Head of caudate nucleus (tissue), 42 donors: ENCODE results near the gene CCDC85B.
"Not testable (repeated sequence)": the region's sequence is repeated elsewhere in the genome, so short reads cannot be mapped to it uniquely, and the experiment has no call there.

ENCODE experiments used
- DNase-seq, 42 donors: peaks; one replicate each; pipeline versions ENCODE4 v3.0.0 to v3.0.0-alpha.2; 2020 to 2021; ENCODE audit warnings: mixed read lengths in 7 of 42
- intact Hi-C: fragments of 100-400 bp; cut with DNase I; formaldehyde crosslinking; loops from one replicate; pipeline ENCODE4 v1.15.0; 2022

The CCDC85B gene

DNA sequence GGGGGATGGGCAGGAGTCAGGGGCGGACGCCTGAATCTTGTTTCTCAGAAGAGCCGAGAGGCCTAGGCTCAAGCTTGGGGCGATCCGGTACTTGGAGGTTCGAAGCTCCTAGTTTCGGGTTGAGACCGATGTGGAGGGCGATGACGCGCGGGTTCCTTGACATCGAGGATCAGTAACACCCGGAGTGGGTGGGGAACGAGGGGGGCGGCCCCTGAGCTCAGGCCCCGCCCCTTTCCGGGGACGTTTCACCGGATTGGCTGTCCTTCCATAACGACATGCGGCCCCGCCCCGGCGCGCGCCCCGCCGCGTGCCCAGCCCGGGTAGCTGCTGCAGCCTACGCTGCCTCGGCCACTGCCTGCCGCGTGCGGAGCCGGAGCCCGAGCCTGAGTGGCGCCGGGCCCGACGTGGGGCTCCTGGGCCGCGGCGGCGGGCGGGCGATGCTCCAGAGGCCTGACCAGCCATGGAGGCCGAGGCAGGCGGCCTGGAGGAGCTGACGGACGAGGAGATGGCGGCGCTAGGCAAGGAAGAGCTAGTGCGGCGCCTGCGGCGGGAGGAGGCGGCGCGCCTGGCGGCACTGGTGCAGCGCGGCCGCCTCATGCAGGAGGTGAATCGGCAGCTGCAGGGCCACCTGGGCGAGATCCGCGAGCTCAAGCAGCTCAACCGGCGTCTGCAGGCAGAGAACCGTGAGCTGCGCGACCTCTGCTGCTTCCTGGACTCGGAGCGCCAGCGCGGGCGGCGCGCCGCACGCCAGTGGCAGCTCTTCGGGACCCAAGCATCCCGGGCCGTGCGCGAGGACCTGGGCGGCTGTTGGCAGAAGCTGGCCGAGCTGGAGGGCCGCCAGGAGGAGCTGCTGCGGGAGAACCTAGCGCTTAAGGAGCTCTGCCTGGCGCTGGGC is at the start of gene CCDC85B:
Gene CCDC85B (plus strand): TSS at position 350 of the 895 bp plus-strand sequence. CDS start 111 bp downstream, at position 461.
- DNase-seq, result peak; percentile 98 to 100 (median 99)
- intact Hi-C loops, result loop anchor here (5.0 kb wide), 1 partner anchor 33 kb away; the partner anchor contains the start of gene CFL1

DNA sequence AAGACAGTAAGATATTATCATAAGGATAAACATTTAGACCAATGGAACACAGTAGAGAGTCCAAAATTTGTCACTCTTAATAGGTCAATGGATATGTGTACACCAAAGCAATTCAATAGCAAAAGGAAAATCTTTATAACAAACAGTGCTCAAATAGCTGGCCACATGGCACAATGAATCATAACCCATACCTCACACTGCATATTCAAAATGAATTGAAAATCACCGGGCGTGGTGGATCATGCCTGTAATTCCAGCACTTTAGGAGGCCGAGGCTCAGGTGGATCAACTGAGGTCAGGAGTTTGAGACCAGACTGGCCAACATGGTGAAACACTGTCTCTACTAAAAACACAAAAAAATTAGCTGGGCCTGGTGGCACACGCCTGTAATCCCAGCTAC is 48.3 kb upstream of the CCDC85B start:
- no peak for DNase-seq
- intact Hi-C loops, result no loop called here

- DNase-seq, result no peak
- intact Hi-C loops, result no loop called here
Observed at GRCh38 chr11:65843811-65844210, 46.7 kb upstream of the CCDC85B start.

- intact Hi-C loops, result no loop called here
- DNase-seq, result peak in 1 of 42 donors; percentile 7
Observed at GRCh38 chr11:65844231-65844872, 46.1 kb upstream of the CCDC85B start.

DNA sequence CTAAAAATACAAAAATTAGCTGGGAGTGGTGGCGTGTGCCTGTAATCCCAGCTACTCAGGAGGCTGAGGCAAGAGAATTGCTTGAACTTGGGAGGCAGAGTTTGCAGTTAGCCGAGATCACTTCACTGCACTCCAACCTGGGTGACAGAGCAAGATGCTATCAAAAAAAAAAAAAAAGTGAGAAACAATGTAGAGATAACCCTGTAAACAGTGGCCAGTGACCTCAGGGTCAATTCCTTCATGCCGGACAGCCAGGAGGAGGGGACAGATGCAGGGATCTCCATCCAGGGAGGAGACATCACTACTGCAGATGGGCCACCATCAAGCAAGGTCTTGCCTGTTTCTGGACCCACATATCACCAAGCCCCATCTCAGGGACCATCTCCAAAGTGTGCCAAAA is 42.7 kb upstream of the CCDC85B start:
- peak in 1 of 42 donors; percentile 14 for DNase-seq
- intact Hi-C loops, result no loop called here

DNA sequence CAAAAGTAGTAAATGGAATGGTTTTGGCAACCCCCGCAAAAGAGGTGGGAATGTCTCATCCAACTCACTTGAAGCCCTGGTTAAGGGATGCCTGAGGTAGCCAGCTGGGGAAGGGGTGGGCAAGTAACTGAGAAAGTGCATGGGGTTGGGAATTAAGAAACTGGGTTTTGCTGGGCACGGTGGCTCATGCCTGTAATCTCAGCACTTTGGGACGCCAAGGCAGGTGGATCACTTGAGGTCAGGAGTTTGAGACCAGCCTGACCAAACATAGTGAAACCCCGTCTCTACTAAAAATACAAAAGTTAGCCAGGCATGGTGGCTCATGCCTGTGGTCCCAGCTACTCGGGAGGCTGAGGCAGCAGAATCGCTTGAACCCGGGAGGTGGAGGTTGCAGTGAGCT is 41.8 kb upstream of the CCDC85B start:
- intact Hi-C loops, result not testable (repeated sequence)
- DNase-seq, result peak in 1 of 42 donors; percentile 14

DNA sequence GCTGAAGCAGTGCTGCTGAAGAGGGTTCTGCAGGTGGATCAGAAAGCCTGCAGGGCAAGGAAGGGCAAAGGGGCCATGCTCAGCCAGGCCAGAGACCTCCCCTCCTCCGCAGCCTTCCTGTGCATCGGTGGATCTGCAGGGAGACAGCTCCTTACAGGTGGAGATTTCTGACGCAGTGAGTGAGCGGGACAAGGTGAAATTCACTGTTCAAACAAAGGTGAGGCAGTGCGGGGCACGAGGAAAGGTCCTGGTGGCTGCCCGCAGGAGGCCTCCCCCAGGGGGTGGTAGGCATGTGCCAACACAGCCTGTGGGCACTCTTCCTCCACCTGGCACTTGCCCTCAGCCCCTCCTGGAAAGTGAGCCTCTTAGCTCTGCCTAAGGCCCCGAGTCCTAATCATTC is 41.1 kb upstream of the CCDC85B start:
- DNase-seq, result peak in 1 of 42 donors; percentile 9
- intact Hi-C loops, result no loop called here

GRCh38 chr11:65849771-65850216 is 40.7 kb upstream of the CCDC85B start:
- peak in 1 of 42 donors; percentile 19 for DNase-seq
- intact Hi-C loops, result no loop called here

DNA sequence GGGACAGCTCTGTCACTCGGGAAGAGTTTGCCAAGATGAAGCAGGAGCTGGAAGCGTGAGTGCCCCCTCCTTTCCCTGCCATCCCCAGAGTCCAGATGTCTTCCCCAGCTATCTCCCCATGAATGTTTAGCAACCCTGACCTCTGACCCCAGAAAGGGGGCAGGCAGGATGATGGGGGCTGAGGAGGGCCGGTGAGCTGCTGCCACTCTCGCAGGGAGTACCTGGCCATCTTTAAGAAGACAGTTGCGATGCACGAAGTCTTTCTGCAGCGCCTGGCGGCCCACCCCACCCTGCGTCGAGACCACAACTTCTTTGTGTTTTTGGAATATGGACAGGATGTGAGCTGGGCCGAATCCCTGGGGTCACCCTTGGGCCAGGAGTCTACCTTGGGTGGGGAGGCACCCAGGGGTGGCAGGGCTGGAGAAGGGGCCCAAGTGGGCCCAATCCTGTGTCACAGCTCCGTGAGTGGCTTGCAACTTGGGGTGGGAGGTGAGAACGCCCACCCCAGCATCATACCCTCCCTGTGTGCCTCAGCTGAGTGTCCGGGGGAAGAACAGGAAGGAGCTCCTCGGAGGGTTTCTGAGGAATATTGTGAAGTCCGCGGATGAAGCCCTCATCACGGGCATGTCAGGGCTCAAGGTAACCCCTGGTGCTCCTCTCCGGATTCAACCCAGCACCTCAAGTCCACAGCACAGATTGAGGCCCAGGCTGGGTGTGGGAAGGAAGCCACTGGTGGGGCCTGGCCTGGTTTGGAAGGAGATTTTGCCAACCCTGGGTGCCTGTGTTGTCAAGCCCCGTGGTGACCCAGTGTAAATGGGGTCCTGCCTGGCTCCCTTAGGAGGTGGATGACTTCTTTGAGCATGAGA is 40.0 kb upstream of the CCDC85B start:
- DNase-seq, result peak in 2 of 42 donors; percentile 14 to 28
- intact Hi-C loops, result no loop called here

GRCh38 chr11:65851083-65851579 is 39.3 kb upstream of the CCDC85B start:
- DNase-seq, result no peak
- intact Hi-C loops, result no loop called here

DNA sequence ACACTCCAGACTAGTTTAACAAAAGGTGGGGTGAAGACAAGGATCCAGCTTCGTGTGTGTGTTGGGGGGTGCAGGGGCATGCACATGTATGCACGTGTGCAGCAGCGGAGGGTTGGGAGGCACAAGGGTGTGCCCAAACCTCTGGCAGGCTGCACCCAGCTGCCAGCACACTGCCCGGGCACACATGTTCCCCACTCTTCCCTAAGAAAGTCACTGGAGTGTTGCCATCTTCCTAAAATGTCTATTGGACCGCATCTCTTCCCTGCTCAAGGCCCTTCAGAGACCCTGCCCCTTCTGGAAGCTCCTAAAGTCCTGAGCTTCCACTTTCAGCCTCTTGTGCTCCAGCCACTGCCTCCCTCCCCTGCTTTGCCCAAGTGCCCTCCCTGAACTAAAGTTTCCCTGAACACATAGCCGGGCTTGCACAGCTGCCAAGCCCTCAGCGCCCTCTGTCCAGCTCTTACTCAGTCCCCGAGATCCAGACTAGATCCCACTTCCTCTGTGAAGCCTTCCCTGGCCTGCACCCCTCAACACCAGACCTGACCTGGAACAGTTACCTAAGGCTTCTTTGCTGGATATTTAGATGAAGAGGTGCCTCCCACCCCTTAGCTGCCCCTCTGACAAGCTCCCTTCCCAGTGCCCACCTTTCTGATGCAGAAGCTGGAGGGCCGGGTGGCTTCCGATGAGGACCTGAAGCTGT is 38.5 kb upstream of the CCDC85B start:
- DNase-seq, result peak in 2 of 42 donors; percentile 2 to 11
- intact Hi-C loops, result no loop called here

GRCh38 chr11:65852508-65853245 is 37.8 kb upstream of the CCDC85B start:
- intact Hi-C loops, result no loop called here
- peak in 13 of 42 donors; percentile 15 to 61 (median 42) for DNase-seq

DNA sequence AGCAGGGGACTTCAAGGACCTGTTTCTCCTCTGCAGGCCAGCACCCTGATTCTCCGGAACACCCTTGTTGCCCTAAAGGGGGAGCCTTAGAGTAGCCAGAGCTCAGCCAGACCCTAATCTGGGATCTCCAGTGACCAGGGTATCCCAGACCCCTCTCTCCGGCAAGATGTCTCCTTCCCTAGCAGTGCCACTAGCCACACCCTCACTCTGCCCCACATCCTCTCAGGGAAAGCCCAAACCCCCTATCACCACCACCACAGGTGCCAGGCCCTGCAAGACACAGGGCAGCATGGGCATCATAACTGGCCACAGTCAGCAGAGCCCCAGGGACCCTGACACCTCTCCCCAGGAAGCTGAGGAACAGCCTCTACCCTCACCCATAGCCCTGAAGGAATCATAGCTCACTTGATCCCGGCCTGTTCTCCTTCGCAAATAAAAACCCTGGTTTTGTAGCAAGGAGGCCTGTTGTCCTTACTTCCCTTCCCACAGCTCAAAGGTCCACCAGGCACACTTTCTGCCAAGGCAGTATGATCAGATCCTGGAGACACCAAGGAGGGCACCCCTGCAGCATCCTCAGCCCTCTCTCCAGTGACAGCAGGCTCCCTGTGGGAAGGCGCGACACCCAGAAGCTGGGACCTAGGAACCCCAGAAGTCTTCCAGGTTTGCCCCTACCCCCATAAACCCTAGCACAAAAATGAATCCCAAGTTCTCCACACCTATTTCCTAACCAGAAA is 37.1 kb upstream of the CCDC85B start:
- intact Hi-C loops, result no loop called here
- DNase-seq, result peak in 2 of 42 donors; percentile 2 to 16

DNA sequence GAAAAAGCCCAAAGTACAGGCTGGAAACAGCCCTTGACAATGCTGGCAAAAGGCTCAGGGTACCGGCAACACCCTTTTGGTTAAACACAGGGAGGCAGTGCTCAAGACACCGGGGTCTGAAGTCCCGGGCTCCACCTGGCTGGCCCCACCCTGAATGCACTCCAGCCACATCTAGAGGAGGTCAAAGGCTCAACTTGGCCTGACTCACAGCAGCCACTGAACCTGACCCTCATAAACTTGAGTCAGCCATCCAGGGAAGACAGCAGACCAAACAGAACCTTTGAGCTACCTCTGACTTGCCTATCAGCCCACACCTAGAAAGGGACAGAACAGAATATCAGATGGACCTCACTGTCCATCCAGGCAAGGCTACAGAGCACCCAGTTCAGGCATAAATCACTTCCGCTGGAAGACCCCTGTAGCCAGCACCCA is 36.3 kb upstream of the CCDC85B start:
- DNase-seq, result peak in 2 of 42 donors; percentile 5 to 19
- intact Hi-C loops, result no loop called here

DNA sequence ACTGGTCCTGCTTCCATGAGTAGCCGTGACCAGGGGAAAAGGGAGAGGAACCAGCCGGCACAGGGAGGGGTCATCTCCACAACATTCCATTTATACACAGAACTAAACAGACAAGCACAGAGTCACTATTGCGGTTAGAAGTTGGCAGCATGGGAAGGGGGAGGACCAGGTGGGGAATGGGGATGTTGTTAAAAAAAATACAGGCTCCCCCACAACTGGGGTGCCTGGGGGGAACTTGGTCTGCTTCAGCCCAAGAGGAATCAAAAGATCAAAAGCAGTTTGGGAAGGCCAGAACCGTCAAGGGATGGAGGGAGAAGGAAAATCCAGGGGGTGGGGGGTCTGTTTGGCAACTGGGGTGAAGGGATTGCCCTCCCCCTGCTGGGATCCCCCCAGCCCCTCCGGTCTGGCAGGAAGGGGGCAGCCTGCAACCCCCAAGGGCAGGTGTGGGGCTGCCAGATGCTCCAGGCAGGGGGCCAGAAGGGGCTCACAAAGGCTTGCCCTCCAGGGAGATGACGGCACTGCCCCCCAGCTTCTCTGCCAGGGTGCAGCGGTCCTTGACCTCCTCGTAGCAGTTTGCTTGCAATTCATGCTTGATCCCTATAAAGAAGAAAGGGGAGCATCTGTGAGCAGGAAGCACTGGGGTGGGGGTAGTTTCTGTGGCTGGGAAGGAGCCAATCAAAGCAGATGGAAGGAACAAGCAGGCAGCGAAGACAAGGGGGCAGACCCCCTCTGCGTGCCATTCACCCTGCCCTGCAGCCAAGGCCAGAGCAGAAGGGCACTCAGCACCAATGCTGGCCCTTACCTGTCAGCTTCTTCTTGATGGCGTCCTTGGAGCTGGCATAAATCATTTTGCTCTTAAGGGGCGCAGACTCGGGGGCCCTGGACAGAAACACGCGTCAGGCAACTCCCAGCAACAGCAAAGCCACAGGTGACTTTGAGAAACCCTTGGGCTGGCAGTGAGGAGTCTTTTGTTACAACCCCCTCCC is 35.3 kb upstream of the CCDC85B start:
- intact Hi-C loops, result loop anchor here (5.0 kb wide), 1 partner anchor 37 kb away; the partner anchor contains the start of gene CCDC85B

More for the DNA sequence above, 35.3 kb upstream of the CCDC85B start:
- DNase-seq, result peak in 2 of 42 donors; percentile 10 to 20
